VCaP (cell line): ENCODE data around the gene LBHD1.
"Not testable (repeated sequence)": the region's sequence is repeated elsewhere in the genome, so short reads cannot be mapped to it uniquely, and the experiment has no call there.

Experiments used
- H3K27ac ChIP-seq: fragments of 450-650 bp; 2 replicates; pipeline ENCODE4 v1.5.1; 2017
- TF ChIP-seq, protein P1 (sequence below): fragments of 450-650 bp; conservative IDR thresholded peaks from 2 replicates; pipeline ENCODE4 v1.5.1; 2017; ENCODE audit warnings: mild to moderate bottlenecking, moderate library complexity

The LBHD1 gene

DNA sequence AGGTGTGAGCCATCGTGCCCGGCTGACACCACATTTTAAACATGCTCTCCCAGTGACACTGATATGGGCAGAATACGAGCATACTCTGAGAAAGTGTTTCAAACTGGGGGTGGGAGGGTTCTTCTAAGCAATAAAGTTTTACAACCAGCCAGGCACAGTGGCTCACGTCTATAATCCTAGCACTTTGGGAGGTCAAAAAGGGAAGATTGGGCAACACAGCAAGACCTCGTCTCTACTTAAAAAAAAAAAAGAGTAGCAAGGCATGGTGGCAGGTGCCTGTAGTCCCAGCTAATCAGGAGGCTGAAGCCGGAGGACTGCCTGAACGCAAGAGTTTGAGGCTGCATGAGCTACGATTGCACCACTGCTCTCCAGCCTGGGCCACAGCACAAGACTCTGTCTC is 27.8 kb downstream of the LBHD1 start:
- H3K27ac ChIP-seq: peak overlapping the region; percentile 19; the same call in 1 of the 2 replicates
- TF ChIP-seq, protein P1, sequence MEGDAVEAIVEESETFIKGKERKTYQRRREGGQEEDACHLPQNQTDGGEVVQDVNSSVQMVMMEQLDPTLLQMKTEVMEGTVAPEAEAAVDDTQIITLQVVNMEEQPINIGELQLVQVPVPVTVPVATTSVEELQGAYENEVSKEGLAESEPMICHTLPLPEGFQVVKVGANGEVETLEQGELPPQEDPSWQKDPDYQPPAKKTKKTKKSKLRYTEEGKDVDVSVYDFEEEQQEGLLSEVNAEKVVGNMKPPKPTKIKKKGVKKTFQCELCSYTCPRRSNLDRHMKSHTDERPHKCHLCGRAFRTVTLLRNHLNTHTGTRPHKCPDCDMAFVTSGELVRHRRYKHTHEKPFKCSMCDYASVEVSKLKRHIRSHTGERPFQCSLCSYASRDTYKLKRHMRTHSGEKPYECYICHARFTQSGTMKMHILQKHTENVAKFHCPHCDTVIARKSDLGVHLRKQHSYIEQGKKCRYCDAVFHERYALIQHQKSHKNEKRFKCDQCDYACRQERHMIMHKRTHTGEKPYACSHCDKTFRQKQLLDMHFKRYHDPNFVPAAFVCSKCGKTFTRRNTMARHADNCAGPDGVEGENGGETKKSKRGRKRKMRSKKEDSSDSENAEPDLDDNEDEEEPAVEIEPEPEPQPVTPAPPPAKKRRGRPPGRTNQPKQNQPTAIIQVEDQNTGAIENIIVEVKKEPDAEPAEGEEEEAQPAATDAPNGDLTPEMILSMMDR: no peak

DNA sequence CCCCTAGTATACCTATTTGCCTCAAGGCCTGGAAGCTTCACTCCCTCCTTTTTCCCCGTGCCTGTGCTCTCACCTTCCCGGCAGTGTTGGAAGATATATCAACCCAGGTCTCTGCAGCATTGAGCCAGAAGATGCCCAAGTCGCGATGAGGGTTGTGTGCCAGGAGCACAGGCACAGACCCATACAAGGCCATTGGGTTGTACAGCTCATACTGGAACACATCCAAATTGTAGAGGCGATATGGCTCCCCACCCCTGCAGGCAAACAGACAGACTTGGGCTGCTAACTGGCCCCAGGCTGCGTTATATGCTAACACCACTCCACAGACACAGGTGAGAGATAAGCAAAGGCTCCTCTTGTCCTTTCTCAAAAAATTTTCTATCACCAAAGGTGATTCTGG is 39.6 kb downstream of the LBHD1 start:
- TF ChIP-seq, protein P1: no peak
- no peak overlapping the region for H3K27ac ChIP-seq

DNA sequence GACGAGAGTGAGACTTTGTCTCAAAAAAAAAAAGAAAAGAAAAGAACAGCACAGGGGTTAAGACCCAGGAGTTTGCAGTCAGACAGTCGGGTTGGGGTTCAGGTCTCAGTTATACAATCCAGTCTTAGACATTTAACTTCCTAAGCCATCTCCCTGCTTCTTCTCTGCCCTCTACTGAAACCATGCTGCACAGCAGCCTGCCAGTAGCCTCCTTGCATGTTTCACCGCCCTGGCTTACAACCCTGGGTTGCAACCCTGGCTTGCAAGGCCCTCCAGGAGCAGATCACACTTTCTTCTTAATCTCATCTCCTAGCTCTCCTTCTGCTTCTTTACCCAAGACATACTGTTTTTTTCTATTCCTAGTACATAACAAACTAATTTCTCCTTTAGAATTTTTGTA is 44.4 kb downstream of the LBHD1 start:
- H3K27ac ChIP-seq: no peak overlapping the region
- TF ChIP-seq, protein P1: no peak

DNA sequence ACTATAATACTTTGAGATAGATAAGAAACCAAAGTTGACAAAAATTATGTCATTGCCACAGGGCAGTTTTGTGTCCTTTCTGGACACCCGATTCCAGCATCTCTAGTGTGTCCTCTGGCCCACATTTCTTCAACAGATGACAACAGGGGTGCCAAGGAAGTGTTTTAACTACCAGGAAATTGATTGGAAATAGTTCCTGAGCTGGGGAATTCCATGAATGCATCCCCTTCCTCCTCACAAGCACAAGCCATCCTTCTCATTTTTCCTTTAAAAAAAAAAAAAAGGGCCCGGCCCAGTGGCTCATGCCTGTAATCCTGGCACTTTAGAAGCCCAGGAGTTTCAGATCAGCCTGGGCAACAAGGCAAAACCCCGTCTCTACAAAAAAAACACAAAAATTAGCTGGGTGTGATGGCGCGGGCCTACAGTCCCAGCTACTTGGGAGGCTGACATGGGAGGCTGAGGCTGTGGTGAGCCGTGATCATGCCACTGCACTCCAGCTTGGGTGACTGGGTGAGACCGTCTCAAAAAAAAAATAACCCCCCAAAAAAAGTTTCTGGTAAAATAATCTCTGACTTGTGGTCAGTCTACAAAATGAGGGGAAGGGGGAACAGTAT is 49.5 kb downstream of the LBHD1 start:
- peak overlapping the region; percentile 92 for H3K27ac ChIP-seq
- TF ChIP-seq, protein P1: no peak

DNA sequence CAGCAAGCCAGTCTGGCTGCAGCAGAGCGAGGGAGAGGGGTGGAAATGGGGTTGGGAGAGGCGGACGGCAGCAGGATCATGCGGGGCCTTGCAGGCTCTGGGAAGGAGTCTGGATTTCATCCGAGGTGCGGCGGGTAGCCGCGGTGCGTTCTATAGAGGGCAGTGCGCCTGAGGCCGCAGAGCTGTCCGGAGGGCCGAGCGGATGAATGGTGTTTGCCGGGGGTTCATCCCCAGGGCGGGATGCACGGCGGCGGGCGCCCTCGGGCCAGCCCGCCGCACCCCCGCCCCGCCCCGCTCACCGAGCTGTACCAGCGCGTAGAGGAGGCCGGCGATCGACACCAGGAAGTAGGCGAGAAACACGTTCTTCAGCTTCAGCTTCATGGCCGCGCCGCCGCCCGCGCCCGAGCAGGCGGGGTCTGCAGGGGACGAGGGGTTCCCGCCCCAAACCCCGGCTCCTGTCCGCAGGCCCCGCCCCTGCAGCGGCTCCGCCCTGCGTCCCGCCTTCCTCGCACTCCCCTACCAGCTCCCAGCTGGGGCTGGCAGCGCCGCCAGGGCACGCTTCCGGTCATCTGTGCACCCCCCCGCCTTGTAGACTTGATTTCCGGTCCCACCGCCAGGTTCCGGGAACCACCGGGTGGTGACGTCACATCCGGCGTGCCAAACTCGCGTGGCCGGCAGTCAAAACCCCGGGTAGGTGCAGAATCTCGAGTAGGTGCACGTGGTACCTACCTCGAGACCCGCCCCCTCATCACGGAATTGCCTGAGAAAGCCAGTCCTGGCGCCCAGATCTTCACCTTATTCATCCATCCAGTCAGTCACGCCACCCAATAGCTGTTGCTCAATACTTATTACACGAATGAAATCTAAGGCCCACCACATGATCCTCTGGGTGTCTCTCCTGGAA is 50.2 kb downstream of the LBHD1 start, which contains the start of gene B3GAT3:
TSS of gene B3GAT3 (minus strand) at position 420 of the 904 bp plus-strand sequence. CDS start at position 381, 39 bp downstream.
- H3K27ac ChIP-seq: peak within 1 kb of the TSS; percentile 92
- TF ChIP-seq, protein P1: no peak

DNA sequence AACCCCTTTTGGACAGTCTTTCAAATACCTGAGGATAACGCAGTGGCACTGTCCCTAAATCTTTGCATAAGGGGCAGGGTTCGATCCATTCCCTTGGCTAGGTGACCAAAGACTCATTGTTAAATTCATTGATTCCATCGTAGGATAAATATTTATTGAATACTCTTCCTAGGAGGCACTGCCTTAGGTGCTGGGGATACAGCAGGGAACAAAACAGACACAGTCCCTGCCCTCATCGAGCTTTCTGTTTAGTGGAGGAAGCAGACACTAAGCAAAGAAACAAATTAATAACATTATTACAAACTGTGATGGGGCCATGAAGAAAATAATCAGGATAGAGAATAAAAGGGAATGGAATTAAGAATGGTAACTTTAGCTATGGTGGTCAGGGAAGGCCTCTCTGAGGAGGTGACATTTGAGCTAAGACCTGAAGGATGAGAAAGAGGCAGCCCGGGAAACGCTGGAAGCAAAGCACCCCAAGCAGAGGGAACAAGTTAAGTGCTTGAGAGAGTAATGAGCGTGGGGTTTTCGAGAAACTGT is 51.0 kb downstream of the LBHD1 start:
- TF ChIP-seq, protein P1: no peak
- H3K27ac ChIP-seq: peak overlapping the region; percentile 92

DNA sequence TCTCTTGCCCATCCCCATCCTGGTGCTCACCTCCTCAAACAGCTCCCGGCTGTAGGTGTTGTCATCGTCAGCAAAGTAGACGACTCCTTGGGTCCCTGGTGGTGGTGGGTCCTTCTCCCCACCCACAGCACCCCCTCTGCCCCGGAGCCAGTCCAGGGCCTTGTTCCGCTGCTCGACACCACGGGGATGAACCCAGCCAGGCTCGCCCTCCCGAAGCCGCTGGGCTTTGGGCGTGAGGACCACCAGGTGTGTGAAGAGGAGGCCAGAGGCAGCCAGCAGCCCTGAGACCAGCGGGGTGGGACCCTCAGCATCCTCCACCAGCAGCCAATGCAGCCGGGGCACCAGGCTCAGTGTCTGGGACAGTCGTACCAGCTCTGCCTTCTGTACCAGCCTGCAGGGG is 55.1 kb downstream of the LBHD1 start:
- H3K27ac ChIP-seq: not testable (repeated sequence)

DNA sequence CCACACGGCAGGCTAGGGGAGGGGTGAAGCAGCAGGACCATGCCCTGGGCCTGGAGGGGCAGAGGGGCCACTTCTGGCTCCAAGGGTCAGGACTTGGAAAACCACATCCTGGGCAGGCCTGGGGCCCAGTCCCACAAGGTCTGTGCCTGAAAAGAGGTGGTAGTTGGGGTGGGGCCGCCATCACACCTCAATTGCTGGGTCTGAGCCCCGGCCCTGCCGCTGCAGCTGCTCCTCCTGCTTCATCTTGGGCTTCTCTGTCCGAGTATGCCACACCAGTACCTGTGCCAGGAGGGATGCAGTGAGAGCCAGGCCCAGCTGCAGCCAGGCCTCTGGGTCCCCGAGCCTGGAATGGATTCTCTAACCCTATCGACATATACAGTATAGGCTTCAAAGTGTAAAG is 56.5 kb downstream of the LBHD1 start:
- TF ChIP-seq, protein P1: no peak
- H3K27ac ChIP-seq: no peak overlapping the region
